ENCODE results near the gene MED23. TPM values are rescaled to one million over a fixed set of nuclear protein-coding genes. Genes with fewer than 3 reads are reported as not detected.
"Not testable (repeated sequence)": the region's sequence is repeated elsewhere in the genome, so short reads cannot be mapped to it uniquely, and the experiment has no call there.

The MED23 gene
- total RNA-seq, 1 experiment from 2014 or later: 21.3 TPM

DNA sequence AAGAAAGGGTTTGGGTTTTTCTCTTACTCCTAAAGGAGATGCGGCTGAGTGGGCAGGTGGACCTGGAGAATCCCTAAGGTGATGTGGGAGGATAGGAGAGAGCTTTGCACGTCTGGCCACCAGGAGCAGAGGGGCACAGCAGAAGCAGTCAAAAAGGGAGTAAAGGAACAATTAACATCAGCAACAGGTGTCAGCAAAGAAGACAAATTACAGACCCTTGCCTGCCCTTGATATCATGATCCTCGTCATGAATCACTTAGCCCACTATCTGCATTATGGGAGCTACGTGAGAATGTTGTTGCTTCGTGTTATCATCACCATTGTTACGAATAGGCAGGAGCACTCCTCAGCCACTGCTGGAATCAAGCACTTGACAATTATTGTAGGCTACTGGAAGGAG lies 80.6 kb downstream of the MED23 start:
- no peaks in the 10 kb centered on the region for H3K9me3 ChIP-seq (ENCODE audit: insufficient read depth, low read depth)
- H3F3A ChIP-seq (ENCODE audit: insufficient read depth, low read depth): no peaks in the 10 kb centered on the region
- H2AFZ ChIP-seq: no peak overlapping the region
- H3K79me2 ChIP-seq (ENCODE audit: low read depth): no peaks in the 10 kb centered on the region
- no peak overlapping the region for H3K27ac ChIP-seq
- no peaks in the 10 kb centered on the region for H3K36me3 ChIP-seq (ENCODE audit: low read depth)
- no peak overlapping the region for H3K4me2 ChIP-seq
- H3K4me3 ChIP-seq: no peak overlapping the region
- no peaks in the 10 kb centered on the region for H4K20me1 ChIP-seq (ENCODE audit: insufficient read depth)
- no peak for TF ChIP-seq EZH2 (IDR thresholded peaks at IDR 0.05; ENCODE audit: low read depth)
- TF ChIP-seq, protein P1, sequence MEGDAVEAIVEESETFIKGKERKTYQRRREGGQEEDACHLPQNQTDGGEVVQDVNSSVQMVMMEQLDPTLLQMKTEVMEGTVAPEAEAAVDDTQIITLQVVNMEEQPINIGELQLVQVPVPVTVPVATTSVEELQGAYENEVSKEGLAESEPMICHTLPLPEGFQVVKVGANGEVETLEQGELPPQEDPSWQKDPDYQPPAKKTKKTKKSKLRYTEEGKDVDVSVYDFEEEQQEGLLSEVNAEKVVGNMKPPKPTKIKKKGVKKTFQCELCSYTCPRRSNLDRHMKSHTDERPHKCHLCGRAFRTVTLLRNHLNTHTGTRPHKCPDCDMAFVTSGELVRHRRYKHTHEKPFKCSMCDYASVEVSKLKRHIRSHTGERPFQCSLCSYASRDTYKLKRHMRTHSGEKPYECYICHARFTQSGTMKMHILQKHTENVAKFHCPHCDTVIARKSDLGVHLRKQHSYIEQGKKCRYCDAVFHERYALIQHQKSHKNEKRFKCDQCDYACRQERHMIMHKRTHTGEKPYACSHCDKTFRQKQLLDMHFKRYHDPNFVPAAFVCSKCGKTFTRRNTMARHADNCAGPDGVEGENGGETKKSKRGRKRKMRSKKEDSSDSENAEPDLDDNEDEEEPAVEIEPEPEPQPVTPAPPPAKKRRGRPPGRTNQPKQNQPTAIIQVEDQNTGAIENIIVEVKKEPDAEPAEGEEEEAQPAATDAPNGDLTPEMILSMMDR (conservative IDR thresholded peaks at IDR 0.05): no peak
- intact Hi-C loops (cut with micrococcal nuclease; ENCODE audit: unreplicated experiment): no loop called here
- no peaks in the 10 kb centered on the region for H3K27me3 ChIP-seq (ENCODE audit: insufficient read depth, low read depth)
- no peaks in the 10 kb centered on the region for H3K4me1 ChIP-seq (replicated peaks; ENCODE audit: insufficient read depth)
- ChIA-PET CTCF (no interaction called here), POLR2A (ENCODE audit: unreplicated experiment) (no interaction called here)
- no peak for DNase-seq
- no TSS peak for BruUV-seq (replicated peaks)
- H3K9me2 ChIP-seq (ENCODE audit: insufficient read depth): no peaks in the 10 kb centered on the region

DNA sequence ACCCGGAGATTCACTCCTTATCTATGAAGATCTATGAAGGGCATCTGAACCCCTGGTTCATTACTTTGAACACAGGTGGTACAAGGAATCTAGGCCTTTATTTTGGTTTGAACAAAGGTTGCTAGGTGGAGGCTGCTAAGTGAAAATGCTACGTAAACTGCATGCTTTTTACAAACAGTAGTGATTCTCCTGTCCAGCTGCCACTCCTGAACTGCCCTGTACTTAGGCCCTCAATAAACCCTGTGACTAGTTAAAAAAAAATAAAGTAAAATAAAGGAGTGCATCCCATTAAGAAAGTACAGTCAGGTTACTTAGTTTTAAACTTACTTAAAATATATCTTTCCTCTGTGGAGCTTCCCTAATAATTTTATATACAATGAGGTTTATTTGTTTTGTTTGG lies 82.7 kb downstream of the MED23 start:
- no peak overlapping the region for H3K27ac ChIP-seq
- BruUV-seq (replicated peaks): no TSS peak
- no peak overlapping the region for H2AFZ ChIP-seq
- no peaks in the 10 kb centered on the region for H3K4me1 ChIP-seq (replicated peaks; ENCODE audit: insufficient read depth)
- H3K36me3 ChIP-seq (ENCODE audit: low read depth): no peaks in the 10 kb centered on the region
- intact Hi-C loops (cut with micrococcal nuclease; ENCODE audit: unreplicated experiment): no loop called here
- H3K27me3 ChIP-seq (ENCODE audit: insufficient read depth, low read depth): no peaks in the 10 kb centered on the region
- H3K4me3 ChIP-seq: no peak overlapping the region
- no peaks in the 10 kb centered on the region for H3K79me2 ChIP-seq (ENCODE audit: low read depth)
- no peak for TF ChIP-seq EZH2 (IDR thresholded peaks at IDR 0.05; ENCODE audit: low read depth)
- TF ChIP-seq, protein P1 (conservative IDR thresholded peaks at IDR 0.05): no peak
- no peaks in the 10 kb centered on the region for H3F3A ChIP-seq (ENCODE audit: insufficient read depth, low read depth)
- ChIA-PET POLR2A (ENCODE audit: unreplicated experiment) (interaction anchor here (0.7 kb wide), 1 partner anchor 35 kb away, joined by 5 read pairs; no protein-coding TSS in a partner anchor), CTCF (no interaction called here)
- H3K9me2 ChIP-seq (ENCODE audit: insufficient read depth): no peaks in the 10 kb centered on the region
- no peaks in the 10 kb centered on the region for H3K9me3 ChIP-seq (ENCODE audit: insufficient read depth, low read depth)
- no peaks in the 10 kb centered on the region for H4K20me1 ChIP-seq (ENCODE audit: insufficient read depth)
- H3K4me2 ChIP-seq: no peak overlapping the region
- DNase-seq: no peak

DNA sequence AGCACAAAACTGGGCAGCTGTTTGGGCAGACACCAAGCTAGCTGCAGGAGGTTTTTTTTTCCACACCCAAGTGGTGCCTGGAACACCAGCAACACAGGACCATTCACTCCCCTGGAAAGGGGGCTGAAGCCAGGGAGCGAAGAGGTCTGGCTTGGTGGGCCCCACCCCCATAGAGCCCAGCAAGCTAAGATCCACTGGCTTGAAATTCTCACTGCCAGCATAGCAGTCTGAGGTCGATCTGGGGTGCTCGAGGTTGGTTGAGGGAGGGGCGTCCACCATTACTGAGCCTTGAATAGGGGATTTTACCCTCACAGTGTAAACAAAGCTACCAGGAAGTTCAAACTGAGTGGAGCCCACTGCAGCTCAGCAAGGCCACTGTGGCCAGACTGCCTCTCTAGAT lies 89.4 kb downstream of the MED23 start:
- POLR2A ChIA-PET (ENCODE audit: unreplicated experiment); H3K4me3 ChIP-seq; CTCF ChIA-PET; H4K20me1 ChIP-seq (ENCODE audit: insufficient read depth); H2AFZ ChIP-seq; H3F3A ChIP-seq (ENCODE audit: insufficient read depth, low read depth); H3K27me3 ChIP-seq (ENCODE audit: insufficient read depth, low read depth); H3K4me1 ChIP-seq (replicated peaks; ENCODE audit: insufficient read depth); H3K79me2 ChIP-seq (ENCODE audit: low read depth); H3K27ac ChIP-seq; BruUV-seq (replicated peaks); H3K9me2 ChIP-seq (ENCODE audit: insufficient read depth); H3K36me3 ChIP-seq (ENCODE audit: low read depth); DNase-seq; H3K4me2 ChIP-seq; H3K9me3 ChIP-seq (ENCODE audit: insufficient read depth, low read depth); intact Hi-C loops (cut with micrococcal nuclease; ENCODE audit: unreplicated experiment): not testable (repeated sequence)

DNA sequence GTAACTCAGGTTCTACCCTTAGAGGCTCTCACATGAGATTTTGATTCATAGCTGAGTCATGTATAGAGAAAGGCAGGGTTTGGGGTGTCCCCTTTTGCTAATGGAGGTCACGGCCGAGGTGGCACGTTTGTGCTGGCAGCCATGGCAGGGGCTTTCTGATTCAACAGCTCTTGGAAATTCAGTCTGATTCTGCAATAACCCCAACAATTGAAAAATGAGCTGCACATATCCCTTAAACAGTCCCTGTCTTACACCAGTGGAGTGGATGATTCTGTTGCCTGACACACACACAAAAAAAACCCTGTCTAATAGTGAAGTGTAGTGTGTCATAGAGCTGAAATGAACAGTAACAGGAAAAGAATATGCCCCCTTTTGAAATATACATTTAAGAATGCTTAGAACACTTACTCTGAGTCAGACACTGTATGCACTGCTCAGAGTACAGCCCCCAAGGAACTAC lies 95.4 kb downstream of the MED23 start:
- intact Hi-C loops (cut with micrococcal nuclease; ENCODE audit: unreplicated experiment): loop anchor here (1.0 to 5.0 kb wide), 2 partner anchors 333 to 415 kb away; no protein-coding TSS in a partner anchor
- ChIA-PET POLR2A (ENCODE audit: unreplicated experiment) (no interaction called here), CTCF (no interaction called here)
- no peaks in the 10 kb centered on the region for H3K4me1 ChIP-seq (replicated peaks; ENCODE audit: insufficient read depth)
- H3K27ac ChIP-seq: no peak overlapping the region
- TF ChIP-seq, protein P1 (conservative IDR thresholded peaks at IDR 0.05): no peak
- no peak for TF ChIP-seq EZH2 (IDR thresholded peaks at IDR 0.05; ENCODE audit: low read depth)
- no peaks in the 10 kb centered on the region for H3K36me3 ChIP-seq (ENCODE audit: low read depth)
- no peaks in the 10 kb centered on the region for H3K79me2 ChIP-seq (ENCODE audit: low read depth)
- DNase-seq: no peak
- H3K9me2 ChIP-seq (ENCODE audit: insufficient read depth): no peaks in the 10 kb centered on the region
- no peaks in the 10 kb centered on the region for H3K27me3 ChIP-seq (ENCODE audit: insufficient read depth, low read depth)
- no peaks in the 10 kb centered on the region for H3K9me3 ChIP-seq (ENCODE audit: insufficient read depth, low read depth)
- no peaks in the 10 kb centered on the region for H3F3A ChIP-seq (ENCODE audit: insufficient read depth, low read depth)
- H3K4me2 ChIP-seq: no peak overlapping the region
- no TSS peak for BruUV-seq (replicated peaks)
- no peak overlapping the region for H2AFZ ChIP-seq
- no peaks in the 10 kb centered on the region for H4K20me1 ChIP-seq (ENCODE audit: insufficient read depth)
- no peak overlapping the region for H3K4me3 ChIP-seq

- intact Hi-C loops (cut with micrococcal nuclease; ENCODE audit: unreplicated experiment): loop anchor here (5.0 kb wide), 1 partner anchor 414 kb away; no protein-coding TSS in a partner anchor
- H3K4me1 ChIP-seq (replicated peaks; ENCODE audit: insufficient read depth); CTCF ChIA-PET; H3K27me3 ChIP-seq (ENCODE audit: insufficient read depth, low read depth); H3K79me2 ChIP-seq (ENCODE audit: low read depth); DNase-seq; H3K9me3 ChIP-seq (ENCODE audit: insufficient read depth, low read depth); H3K4me2 ChIP-seq; POLR2A ChIA-PET (ENCODE audit: unreplicated experiment); H3K9me2 ChIP-seq (ENCODE audit: insufficient read depth); H2AFZ ChIP-seq; H3K4me3 ChIP-seq; BruUV-seq (replicated peaks); H3F3A ChIP-seq (ENCODE audit: insufficient read depth, low read depth); H3K36me3 ChIP-seq (ENCODE audit: low read depth); H4K20me1 ChIP-seq (ENCODE audit: insufficient read depth); H3K27ac ChIP-seq: not testable (repeated sequence)
Observed at GRCh38 chr6:131531681-131532080, 96.4 kb downstream of the MED23 start.

Data from PC-9 (cell line).